ENCODE measurements around the gene DCDC1.

The DCDC1 gene

DNA sequence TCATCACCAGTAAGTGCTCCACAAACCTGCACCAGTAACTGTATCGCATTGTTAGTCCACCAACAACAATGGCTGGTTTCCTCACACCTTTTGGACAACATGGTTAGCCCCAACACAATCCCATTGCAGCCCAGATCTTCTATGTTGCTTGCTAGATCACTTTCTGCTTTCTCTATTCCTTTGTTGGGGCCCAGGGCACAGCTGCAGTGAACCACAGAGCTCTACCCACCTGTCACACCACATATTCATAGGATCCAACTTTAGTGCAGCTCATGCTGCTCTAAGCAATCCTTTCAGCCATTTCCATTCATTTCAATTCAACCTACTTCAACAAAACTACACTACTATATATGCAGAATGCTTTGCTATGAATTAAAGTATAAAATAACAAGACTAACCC is 364.3 kb downstream of the DCDC1 start:
- no peaks in the 10 kb centered on the region for H3K9me3 ChIP-seq (ENCODE audit: control insufficient read depth in 1 of 2, low read length in 2 of 2)
- no peak overlapping the region for H3K27ac ChIP-seq (ENCODE audit: low read length)
- H3K27me3 ChIP-seq (ENCODE audit: low read depth, low read length): no peaks in the 10 kb centered on the region
- H3K4me1 ChIP-seq (ENCODE audit: control insufficient read depth in 1 of 2, insufficient read depth in 2 of 2, low read length in 2 of 2): no peaks in the 10 kb centered on the region
- no peaks in the 10 kb centered on the region for H3K36me3 ChIP-seq (ENCODE audit: control insufficient read depth in 1 of 2, insufficient read depth in 2 of 2, low read length in 2 of 2)
- H3K4me3 ChIP-seq (ENCODE audit: low read depth in 1 of 2, low read length in 2 of 2): no peak overlapping the region

DNA sequence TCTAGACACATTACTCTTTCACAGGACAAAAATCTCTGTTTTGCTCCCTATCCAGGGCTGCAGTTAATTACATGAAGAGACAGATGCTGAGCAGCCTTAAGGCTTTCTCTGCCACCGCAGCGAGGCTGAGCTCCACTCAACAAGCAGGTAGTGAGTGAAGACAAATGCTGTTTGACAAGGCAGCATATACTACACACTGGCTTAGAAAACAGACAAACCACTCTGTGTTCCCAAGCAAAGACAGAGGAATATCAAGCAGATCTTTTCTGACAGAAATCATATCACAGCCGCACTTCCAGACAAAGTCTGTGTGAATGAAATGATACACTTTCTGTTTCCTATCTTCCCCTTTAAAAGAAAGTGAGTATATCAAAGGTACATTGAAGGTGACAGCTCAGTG is 368.1 kb downstream of the DCDC1 start:
- Histone ChIP-seq H3K9me3 (ENCODE audit: control insufficient read depth in 1 of 2, low read length in 2 of 2) (no peaks in the 10 kb centered on the region), H3K36me3 (ENCODE audit: control insufficient read depth in 1 of 2, insufficient read depth in 2 of 2, low read length in 2 of 2) (no peaks in the 10 kb centered on the region), H3K4me3 (ENCODE audit: low read depth in 1 of 2, low read length in 2 of 2) (no peak overlapping the region)

DNA sequence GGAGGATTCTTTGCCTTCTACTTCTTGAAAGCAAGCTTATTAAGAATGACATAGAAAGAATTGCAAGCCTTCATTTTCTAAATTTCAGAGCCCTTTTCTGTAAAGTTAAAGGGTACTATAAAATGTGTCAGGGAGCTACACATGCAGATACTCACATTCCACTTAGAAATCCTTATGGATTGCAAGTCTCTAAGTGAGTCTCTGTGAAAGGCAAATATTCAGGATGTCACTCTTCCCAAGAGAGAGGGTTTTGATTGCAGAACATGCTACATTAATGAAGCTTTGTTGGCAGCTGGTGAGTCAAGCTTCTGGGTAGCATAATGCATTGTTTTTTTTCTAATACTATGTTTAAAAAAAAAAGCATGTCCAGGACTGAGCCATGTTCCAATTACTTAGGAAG is 369.2 kb downstream of the DCDC1 start:
- H3K9me3 ChIP-seq (ENCODE audit: control insufficient read depth in 1 of 2, low read length in 2 of 2): no peaks in the 10 kb centered on the region
- H3K27ac ChIP-seq (ENCODE audit: low read length): no peak overlapping the region
- no peak overlapping the region for H3K4me3 ChIP-seq (ENCODE audit: low read depth in 1 of 2, low read length in 2 of 2)
- H3K4me1 ChIP-seq (ENCODE audit: control insufficient read depth in 1 of 2, insufficient read depth in 2 of 2, low read length in 2 of 2): no peaks in the 10 kb centered on the region
- H3K36me3 ChIP-seq (ENCODE audit: control insufficient read depth in 1 of 2, insufficient read depth in 2 of 2, low read length in 2 of 2): no peaks in the 10 kb centered on the region
- H3K27me3 ChIP-seq (ENCODE audit: low read depth, low read length): no peaks in the 10 kb centered on the region

More for the DNA sequence above, 368.1 kb downstream of the DCDC1 start:
- Histone ChIP-seq H3K27ac (ENCODE audit: low read length) (no peak overlapping the region), H3K27me3 (ENCODE audit: low read depth, low read length) (no peaks in the 10 kb centered on the region), H3K4me1 (ENCODE audit: control insufficient read depth in 1 of 2, insufficient read depth in 2 of 2, low read length in 2 of 2) (no peaks in the 10 kb centered on the region)

DNA sequence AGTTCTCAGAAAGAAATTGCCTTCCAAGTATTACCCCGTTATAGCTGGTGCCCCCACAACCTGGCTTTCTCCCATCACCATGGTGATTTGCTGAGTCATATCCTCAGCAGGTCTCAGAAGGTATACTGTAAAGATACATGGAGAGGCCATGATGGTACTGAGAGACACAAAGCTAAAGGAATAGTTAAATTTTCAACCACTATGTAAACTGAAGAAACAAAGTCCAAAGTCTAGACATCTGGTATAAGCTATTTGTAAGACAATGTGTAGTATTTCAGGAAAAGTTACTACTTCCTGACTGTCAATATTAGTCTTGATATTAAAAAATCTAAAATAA is 377.1 kb downstream of the DCDC1 start:
- Histone ChIP-seq H3K4me3 (ENCODE audit: low read depth in 1 of 2, low read length in 2 of 2) (no peak overlapping the region), H3K4me1 (ENCODE audit: control insufficient read depth in 1 of 2, insufficient read depth in 2 of 2, low read length in 2 of 2) (no peaks in the 10 kb centered on the region), H3K36me3 (ENCODE audit: control insufficient read depth in 1 of 2, insufficient read depth in 2 of 2, low read length in 2 of 2) (no peaks in the 10 kb centered on the region), H3K9me3 (ENCODE audit: control insufficient read depth in 1 of 2, low read length in 2 of 2) (no peaks in the 10 kb centered on the region), H3K27me3 (ENCODE audit: low read depth, low read length) (no peaks in the 10 kb centered on the region), H3K27ac (ENCODE audit: low read length) (no peak overlapping the region)

DNA sequence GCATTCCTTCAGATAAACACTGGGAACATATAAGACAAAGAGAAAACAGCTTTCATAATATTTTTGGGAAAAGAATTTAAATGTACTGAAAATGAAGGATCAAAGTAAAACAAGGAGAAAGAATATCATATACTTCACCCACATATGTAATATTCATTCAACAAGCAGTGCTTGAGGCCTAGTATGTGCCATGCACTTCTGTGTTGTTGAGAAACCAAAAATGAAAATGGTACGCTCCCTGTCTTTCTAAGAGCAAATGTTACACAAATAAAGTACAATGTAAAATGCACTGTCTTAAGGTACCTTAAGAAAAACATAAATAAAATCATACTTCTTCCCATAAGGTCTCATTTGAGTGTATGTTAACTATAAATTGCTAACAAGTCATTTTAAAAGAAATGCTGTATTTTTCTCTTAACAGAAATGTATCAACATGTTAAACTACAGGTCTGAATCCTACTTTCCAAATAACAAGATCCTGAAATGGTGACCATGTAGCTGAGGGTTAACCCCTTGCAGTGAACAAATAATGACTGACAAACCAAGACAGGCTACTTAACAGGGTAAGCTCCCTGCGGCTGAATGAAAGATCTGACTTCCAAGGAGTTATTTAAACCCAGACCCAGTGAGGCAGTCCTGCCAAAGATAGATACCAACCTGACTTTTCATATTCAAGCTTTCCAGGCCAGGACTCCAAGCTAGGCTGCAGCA is 377.6 kb downstream of the DCDC1 start:
- Histone ChIP-seq H3K27me3 (ENCODE audit: low read depth, low read length) (no peaks in the 10 kb centered on the region), H3K4me1 (ENCODE audit: control insufficient read depth in 1 of 2, insufficient read depth in 2 of 2, low read length in 2 of 2) (no peaks in the 10 kb centered on the region), H3K36me3 (ENCODE audit: control insufficient read depth in 1 of 2, insufficient read depth in 2 of 2, low read length in 2 of 2) (no peaks in the 10 kb centered on the region), H3K4me3 (ENCODE audit: low read depth in 1 of 2, low read length in 2 of 2) (no peak overlapping the region), H3K9me3 (ENCODE audit: control insufficient read depth in 1 of 2, low read length in 2 of 2) (no peaks in the 10 kb centered on the region), H3K27ac (ENCODE audit: low read length) (no peak overlapping the region)

DNA sequence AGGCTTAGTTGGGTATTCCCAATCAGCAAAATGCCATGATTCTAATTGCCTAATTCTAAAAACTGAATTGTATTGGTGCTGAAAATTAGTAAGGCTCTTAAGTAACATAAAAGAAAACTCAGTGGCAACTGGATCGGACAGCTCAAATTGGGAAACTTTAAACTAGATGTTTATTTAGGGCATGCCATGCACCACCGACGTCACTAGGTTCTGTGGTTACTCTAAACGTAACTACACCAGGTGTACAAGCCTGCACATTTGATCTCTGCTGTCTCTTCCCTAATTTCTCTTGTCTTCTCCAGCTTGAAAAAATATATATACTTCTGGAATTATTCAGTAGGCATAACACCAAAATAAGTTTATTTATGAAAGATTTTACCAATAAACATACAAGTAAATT is 378.2 kb downstream of the DCDC1 start:
- Histone ChIP-seq H3K27ac (ENCODE audit: low read length) (no peak overlapping the region), H3K4me1 (ENCODE audit: control insufficient read depth in 1 of 2, insufficient read depth in 2 of 2, low read length in 2 of 2) (no peaks in the 10 kb centered on the region), H3K27me3 (ENCODE audit: low read depth, low read length) (no peaks in the 10 kb centered on the region), H3K9me3 (ENCODE audit: control insufficient read depth in 1 of 2, low read length in 2 of 2) (no peaks in the 10 kb centered on the region), H3K4me3 (ENCODE audit: low read depth in 1 of 2, low read length in 2 of 2) (no peak overlapping the region), H3K36me3 (ENCODE audit: control insufficient read depth in 1 of 2, insufficient read depth in 2 of 2, low read length in 2 of 2) (no peaks in the 10 kb centered on the region)

DNA sequence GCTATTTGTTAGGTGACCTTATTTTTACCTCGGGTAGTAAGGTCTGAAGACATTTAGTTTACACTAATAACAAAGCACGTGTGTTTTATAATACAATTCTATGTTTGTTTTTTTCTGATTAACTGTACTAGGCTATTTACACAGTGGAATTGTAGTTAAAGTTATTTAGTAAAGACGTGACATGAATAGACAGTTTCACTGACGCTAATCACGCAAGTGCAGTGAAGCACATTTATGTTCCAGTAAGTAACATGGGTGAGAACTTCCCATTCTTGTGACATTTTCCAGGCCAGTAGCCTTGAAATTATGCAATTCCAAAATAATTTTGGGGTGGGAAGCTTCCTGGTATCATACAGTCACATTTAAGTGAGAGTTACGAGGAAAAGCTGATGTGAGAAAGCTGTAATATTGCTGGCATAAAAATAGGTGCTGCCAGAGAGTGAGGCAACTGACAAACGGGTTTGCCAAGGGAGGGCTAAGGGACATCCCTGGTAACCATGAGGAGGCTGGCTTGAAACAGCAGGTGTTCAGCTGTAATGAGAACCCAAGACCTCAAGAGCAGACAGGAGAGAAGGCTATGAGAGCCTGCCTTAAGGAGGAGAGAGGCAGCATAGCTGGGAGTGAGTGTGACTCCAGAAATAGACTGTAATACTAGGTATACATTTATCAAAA is 378.8 kb downstream of the DCDC1 start:
- Histone ChIP-seq H3K4me3 (ENCODE audit: low read depth in 1 of 2, low read length in 2 of 2) (no peak overlapping the region), H3K4me1 (ENCODE audit: control insufficient read depth in 1 of 2, insufficient read depth in 2 of 2, low read length in 2 of 2) (no peaks in the 10 kb centered on the region), H3K36me3 (ENCODE audit: control insufficient read depth in 1 of 2, insufficient read depth in 2 of 2, low read length in 2 of 2) (no peaks in the 10 kb centered on the region), H3K27me3 (ENCODE audit: low read depth, low read length) (no peaks in the 10 kb centered on the region), H3K9me3 (ENCODE audit: control insufficient read depth in 1 of 2, low read length in 2 of 2) (no peaks in the 10 kb centered on the region), H3K27ac (ENCODE audit: low read length) (no peak overlapping the region)

DNA sequence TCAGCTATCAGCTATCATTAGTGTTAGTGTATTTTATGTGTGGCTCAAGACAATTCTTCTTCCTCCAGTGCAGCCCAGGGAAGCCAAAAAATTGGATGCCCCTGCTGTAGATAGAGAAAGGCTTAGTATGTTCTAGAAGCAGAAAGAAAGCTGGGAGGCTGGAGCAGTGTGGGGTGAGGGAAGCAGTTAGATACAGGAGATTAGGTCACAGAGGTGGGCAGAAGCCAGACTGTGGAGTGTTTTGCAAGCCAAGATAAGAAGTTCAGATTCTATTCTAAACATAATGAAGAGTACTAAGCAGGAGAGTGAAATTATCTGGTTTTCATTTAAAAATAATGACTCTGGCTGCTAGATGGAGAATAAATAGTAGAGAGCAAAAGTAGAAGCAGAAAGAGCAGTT is 381.7 kb downstream of the DCDC1 start:
- Histone ChIP-seq H3K4me3 (ENCODE audit: low read depth in 1 of 2, low read length in 2 of 2) (no peak overlapping the region), H3K36me3 (ENCODE audit: control insufficient read depth in 1 of 2, insufficient read depth in 2 of 2, low read length in 2 of 2) (no peaks in the 10 kb centered on the region), H3K27ac (ENCODE audit: low read length) (no peak overlapping the region), H3K4me1 (ENCODE audit: control insufficient read depth in 1 of 2, insufficient read depth in 2 of 2, low read length in 2 of 2) (no peaks in the 10 kb centered on the region), H3K27me3 (ENCODE audit: low read depth, low read length) (no peaks in the 10 kb centered on the region), H3K9me3 (ENCODE audit: control insufficient read depth in 1 of 2, low read length in 2 of 2) (no peaks in the 10 kb centered on the region)

DNA sequence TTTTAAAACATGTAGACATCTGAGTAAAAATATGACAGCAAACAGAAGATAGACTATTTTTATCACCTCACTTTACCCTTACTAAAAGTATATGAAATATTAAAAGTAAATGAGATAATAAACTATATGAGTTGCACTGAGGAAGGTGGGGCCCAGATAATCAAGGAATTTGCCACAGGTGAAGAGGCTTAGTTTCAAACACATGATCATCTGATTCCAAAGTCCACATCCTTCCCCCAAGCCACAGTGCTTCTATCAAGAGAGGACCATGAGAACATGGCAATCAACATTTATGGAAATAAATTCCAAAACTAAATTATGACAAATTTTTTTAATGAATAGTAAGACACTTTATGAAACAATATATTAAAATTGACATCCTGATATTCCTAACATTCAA is 384.0 kb downstream of the DCDC1 start:
- Histone ChIP-seq H3K27ac (ENCODE audit: low read length) (no peak overlapping the region), H3K36me3 (ENCODE audit: control insufficient read depth in 1 of 2, insufficient read depth in 2 of 2, low read length in 2 of 2) (no peaks in the 10 kb centered on the region), H3K9me3 (ENCODE audit: control insufficient read depth in 1 of 2, low read length in 2 of 2) (no peaks in the 10 kb centered on the region), H3K4me1 (ENCODE audit: control insufficient read depth in 1 of 2, insufficient read depth in 2 of 2, low read length in 2 of 2) (no peaks in the 10 kb centered on the region), H3K27me3 (ENCODE audit: low read depth, low read length) (no peaks in the 10 kb centered on the region), H3K4me3 (ENCODE audit: low read depth in 1 of 2, low read length in 2 of 2) (no peak overlapping the region)

DNA sequence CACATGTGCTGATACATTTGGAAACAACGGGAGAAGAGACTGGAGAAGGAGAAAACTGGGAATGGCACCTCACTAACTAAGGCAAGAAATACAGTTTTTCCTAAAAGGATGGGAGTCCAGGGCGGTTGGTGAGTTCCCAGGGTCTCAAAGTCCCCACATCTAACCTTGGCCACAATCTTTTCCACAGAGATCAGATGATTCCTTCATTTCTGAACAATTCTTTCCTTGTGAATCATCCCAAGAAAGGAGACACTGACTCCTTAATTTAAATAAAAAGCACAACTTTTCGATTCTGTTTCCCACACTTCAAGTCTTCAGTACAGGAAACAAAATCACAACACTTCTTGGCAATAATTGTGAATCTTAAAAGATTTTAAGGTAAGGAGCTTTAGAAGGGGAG is 384.7 kb downstream of the DCDC1 start:
- Histone ChIP-seq H3K9me3 (ENCODE audit: control insufficient read depth in 1 of 2, low read length in 2 of 2) (no peaks in the 10 kb centered on the region), H3K27ac (ENCODE audit: low read length) (no peak overlapping the region), H3K4me3 (ENCODE audit: low read depth in 1 of 2, low read length in 2 of 2) (no peak overlapping the region), H3K27me3 (ENCODE audit: low read depth, low read length) (no peaks in the 10 kb centered on the region), H3K4me1 (ENCODE audit: control insufficient read depth in 1 of 2, insufficient read depth in 2 of 2, low read length in 2 of 2) (no peaks in the 10 kb centered on the region), H3K36me3 (ENCODE audit: control insufficient read depth in 1 of 2, insufficient read depth in 2 of 2, low read length in 2 of 2) (no peaks in the 10 kb centered on the region)

DNA sequence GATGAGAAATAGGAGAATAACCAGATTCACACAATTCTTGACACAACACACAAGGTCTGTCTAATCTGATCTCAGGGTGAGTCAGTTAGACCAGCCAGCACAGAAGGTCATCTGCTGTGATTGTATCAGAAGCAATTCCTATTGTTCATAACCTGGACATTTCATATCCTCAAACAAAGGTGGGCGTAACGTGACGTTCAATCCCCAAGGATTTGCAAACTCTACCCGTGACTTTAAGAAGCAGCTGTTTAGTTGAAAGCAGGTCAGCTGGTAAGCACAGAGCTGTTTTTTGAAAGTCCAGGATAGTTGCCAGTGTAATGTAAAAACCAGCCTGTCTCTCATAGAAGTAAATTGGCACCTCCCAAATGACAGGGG is 385.1 kb downstream of the DCDC1 start:
- Histone ChIP-seq H3K27ac (ENCODE audit: low read length) (no peak overlapping the region), H3K4me1 (ENCODE audit: control insufficient read depth in 1 of 2, insufficient read depth in 2 of 2, low read length in 2 of 2) (no peaks in the 10 kb centered on the region), H3K9me3 (ENCODE audit: control insufficient read depth in 1 of 2, low read length in 2 of 2) (no peaks in the 10 kb centered on the region), H3K4me3 (ENCODE audit: low read depth in 1 of 2, low read length in 2 of 2) (no peak overlapping the region), H3K36me3 (ENCODE audit: control insufficient read depth in 1 of 2, insufficient read depth in 2 of 2, low read length in 2 of 2) (no peaks in the 10 kb centered on the region), H3K27me3 (ENCODE audit: low read depth, low read length) (no peaks in the 10 kb centered on the region)
